Peyer's patch (tissue), 4 donors: ENCODE results near the gene KLRC3.

ENCODE experiments used
- CTCF ChIP-seq, 6 experiments: fragments of 450-650 bp in 4 of 6; fragments of 200-600 bp in 2 of 6; sonication (generic) in 1 of 6; IDR thresholded peaks; one replicate each; pipeline ENCODE4 v1.5.1; 2017 to 2019; ENCODE audit warnings: antibody characterized with exemption in 6 of 6, mild to moderate bottlenecking in 3 of 6, moderate library complexity in 1 of 6
- POLR2A ChIP-seq, 2 donors: fragments of 450-650 bp; IDR thresholded peaks; one replicate each; pipeline ENCODE4 v1.5.1; 2017; ENCODE audit warnings: antibody characterized with exemption in 2 of 2, mild to moderate bottlenecking in 2 of 2, moderate library complexity in 2 of 2

GRCh38 chr12:10406725-10407124, 13.7 kb downstream of the KLRC3 start:
- TF ChIP-seq CTCF (IDR thresholded peaks at IDR 0.05) (no peak), POLR2A (IDR thresholded peaks at IDR 0.05) (no peak)
